NCI-H1417 (cell line): ENCODE measurements around the gene FARP1.
A peak's percentile ranks its signal among the peaks of the same experiment; 100 is the strongest.

ENCODE experiments used
- DNase-seq, 3 experiments: peaks; one replicate each; lab custom pipeline; 2025; lab: John Stamatoyannopoulos, UW

The FARP1 gene

DNA sequence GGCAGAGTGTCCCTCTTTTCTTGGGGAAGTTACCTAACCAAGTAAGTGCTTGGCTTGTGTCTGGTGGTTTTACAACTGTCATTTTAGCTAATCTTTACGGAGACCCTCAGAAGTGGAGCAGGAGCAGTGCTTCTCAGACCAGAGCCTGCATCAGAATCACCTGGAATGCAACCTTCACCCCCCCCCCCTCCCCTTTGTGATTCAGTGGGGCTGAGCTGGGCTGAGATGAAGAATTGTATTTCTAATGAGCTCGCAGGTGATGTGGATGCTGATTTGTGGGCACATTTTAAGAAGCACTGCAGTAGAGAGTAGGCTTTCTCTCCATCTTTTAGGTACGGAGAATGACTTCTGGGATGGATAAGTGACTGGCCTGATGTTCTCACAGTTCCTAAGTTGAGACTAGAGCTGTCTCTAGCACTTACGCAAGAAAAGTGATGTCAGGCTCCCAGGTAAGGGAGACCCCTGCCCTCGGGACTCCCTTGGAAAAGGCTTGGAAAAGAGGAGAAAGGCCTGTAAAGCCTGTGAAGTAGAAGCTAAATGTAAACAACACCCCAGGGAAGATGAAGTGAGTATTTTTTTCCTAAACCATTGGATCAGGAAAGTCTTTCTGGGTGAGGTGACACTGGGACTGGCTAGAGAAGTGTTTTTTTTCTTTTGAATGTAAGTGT is 57.5 kb downstream of the FARP1 start:
- peak in 1 of 3 experiments; percentile 41 for DNase-seq

DNA sequence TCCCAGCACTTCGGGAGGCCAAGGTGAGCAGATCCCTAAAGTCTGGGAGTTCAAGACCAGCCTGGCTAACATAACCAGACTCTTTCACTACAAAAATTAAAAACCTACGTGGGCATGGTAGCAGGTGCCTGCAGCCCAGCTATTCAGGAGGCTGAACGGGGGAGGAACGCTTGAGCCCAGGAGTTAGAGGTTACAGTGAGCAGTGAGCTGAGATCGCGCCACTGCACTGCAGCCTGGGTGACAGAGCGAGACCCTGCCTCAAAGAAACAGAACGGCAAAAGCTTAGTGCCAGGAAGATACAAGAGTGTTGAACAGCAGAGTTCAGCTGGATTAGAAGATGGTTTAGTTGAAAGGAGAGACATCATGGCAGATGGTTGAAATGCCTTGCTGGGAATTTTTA is 58.3 kb downstream of the FARP1 start:
- DNase-seq: no peak

DNA sequence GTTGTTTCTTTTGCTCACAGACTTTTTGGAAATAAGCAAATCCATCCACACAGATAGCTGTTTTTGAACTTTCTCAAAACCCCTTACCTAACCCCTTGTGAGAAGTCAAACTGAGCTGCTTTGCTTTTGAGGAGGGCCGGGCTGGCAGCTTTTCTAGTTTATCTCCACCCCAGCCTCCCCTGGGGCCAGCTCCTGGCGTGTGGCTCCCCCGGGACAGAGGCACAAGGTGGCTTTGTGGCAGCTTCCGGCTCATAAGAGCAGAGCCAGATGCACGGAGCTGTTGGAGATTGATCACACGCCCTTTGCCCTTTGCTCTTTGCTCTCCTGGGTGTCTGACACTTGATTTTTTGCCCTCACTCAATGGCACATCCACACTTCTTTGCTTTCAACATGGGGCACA is 59.1 kb downstream of the FARP1 start:
- DNase-seq: no peak

DNA sequence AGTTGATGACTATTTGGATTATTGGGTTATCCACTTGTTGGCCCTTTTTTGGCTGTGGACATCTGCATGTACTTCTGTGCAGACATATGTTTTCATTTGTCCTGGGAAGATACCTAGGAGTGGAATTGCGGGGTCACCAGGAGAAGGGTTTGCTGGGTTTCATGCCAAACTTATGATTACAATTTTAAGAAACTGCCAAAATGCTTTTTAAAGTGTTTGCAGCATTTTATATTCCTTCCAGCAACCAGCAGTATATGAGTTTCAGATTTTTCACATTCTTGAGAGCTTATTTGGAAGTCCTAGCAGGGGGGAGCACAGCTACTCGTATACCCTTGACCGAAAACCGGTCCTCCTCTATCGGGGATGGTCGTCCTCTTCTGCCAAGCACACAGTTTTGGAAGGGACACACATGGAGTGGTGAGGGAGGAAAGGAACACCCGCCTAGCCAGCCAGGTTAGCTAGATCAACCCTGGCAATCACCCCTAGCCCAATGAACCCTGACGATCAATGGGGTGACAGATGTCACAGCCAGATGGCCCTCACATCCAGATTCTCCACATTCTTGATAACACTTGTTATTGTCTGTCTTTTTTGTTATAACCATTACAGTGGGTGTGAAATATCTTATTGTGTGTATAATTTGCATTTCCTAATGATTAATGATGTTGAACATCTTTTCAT is 60.9 kb downstream of the FARP1 start:
- no peak for DNase-seq

DNA sequence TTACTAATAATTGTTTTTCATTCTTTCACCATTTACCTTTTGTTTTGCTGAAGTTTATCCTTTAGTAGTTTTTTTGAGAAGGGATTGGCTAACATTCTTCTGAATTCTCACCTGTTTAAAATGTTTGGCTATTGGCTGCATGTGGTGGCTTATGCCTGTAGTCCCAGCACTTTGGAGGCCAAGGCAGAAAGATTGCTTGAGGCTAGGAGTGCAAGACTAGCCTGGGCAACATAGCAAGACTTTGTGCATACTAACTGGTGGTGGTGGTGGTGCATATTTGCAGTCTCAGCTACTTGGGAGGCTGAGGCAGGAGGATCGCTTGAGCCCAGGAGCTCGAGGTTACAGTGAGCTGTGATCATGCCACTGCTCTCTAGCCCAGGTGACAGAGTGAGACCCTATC is 61.7 kb downstream of the FARP1 start:
- DNase-seq: no peak

DNA sequence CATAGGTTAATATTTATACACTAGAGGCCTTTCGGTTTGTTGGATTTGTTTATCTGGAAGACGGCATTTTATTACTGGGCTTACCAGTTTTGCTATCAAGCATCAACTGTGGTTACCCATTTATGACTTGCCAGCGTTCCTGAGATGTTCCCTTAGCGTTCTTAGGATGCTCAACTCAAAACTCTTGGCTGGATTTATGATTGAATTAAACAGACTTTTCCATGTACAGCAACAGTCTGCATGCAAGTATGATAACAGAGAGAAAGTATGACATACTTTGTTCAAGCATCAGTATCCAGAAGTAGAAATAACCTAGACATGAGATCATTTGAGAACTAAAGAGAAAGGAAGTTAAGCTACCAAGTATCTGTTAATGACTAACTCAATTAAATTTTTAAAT is 64.1 kb downstream of the FARP1 start:
- no peak for DNase-seq

DNA sequence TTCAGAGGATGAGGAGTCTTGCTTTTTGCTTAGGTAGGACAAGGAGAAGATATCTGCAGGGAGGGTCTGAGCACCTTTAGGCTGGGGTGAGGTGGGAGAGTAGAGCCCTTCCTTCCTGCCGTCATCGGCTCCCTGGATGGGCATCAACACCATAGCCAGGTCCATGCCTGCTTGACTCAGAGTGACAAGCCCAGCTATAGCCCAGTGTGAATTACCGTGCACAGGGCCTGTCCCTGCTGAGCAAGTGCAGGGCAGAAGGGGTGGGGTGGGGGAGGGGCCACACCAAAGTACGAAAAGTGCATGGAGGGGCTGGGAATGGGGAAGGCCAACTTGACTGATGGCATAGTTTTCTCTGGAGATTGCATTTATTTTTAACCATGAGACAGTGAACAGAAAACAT is 64.5 kb downstream of the FARP1 start:
- no peak for DNase-seq

DNA sequence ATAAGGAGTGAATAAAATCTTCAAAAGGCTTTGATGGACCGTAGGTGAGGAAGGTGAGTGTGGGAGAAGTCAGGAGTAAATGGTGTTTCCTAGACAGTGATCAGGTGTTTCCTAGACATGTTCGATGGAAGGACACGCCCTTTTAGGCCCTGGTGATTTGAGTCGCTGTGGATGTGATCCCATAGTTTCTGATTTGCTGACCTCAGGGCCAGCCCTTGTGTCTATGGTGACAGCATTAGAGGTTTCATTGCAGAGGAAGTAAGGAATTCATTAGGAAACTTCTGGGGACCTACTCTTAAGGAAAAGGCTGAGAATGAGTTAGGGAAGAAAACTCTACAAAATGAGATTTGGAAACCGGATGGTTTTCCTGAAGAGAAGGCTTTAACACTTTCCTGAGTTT is 65.7 kb downstream of the FARP1 start:
- no peak for DNase-seq

DNA sequence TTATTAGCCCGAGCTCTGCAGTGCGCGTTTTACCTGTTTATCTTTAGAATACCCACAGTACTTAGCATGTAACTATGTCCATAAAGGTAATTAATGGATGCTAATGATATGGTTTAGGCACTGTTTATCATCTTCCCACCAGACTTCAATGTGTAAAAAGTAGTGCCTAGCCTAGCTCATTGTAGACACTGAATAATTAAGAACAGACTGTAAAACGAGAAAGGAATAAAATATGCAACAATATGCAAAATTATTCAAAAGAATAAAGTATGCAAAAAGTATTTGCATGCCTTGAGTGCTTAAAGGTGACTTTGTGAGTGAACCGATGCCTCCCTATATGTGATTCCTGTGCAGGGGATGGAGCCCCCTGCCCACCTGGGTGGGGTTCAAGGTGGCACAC is 69.9 kb downstream of the FARP1 start:
- DNase-seq: peak in 1 of 3 experiments; percentile 78

DNA sequence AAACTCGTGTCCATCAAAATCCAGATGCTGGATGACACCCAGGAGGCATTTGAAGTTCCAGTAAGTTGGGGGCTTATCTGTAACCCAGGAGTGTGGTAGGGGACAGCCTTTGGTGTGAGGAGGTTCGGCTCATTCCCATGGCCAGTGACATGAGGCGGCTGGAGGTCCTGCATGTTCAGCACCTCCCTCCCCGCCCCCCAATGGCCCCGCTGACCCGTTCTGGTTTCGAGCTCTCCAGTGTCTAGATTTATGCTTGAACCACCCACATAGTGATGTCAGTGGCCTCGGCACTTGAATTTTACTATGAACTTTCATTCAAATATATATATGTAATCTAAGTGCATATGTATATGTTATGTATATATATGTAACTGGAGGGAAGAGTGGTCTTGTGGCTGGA is 70.5 kb downstream of the FARP1 start:
- DNase-seq: no peak

DNA sequence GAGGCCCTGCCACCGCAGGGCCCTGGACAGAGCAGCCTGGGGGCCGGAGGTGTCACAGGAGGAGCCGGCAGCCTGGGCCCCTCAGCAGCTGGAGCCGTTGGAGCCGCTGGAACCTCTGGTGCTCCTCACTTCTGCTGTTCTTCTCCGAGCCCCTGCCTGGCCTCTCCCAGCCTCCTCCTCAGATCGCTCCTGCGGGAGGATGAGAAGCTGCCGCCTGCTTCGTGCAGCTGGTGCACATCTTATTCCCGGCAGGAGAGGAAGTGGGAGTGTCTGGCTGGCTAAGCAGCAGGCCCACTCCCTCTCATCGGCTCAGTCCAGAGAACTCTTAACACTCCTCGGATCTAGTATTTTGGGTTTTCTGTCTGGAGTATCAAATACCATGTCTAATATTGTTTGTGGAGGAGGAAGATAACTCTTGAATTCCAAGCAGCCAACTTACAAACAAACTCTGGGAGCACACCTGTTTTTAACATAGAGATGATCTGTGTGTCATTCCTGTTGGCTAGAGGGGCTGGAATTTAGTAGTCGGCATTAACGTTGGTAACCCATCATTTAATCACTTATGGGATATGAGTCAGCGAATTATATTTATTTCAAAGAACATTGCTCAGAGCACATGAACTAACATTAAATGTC is 71.2 kb downstream of the FARP1 start:
- DNase-seq: peak in 2 of 3 experiments; percentile 33 to 56

DNA sequence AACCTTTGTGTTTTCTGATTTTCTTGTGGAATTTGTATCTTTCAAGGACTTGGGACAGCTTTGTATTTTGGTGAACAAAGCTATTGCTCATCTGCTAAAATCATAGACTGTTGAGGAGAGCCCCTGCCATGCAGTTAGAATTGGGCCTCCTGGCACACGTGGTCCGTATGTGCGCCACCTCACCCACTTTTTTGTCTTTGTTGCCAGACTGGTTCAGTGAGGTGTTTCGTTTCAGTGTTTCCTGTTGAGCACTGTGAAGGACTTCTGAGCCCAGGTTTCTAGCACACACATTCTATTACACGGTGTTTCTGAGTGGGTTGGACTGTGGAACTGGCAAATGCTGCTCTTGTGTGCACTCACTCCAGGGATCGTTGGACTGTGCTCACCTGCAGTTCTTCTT is 71.8 kb downstream of the FARP1 start:
- peak in 2 of 3 experiments; percentile 33 to 71 for DNase-seq

DNA sequence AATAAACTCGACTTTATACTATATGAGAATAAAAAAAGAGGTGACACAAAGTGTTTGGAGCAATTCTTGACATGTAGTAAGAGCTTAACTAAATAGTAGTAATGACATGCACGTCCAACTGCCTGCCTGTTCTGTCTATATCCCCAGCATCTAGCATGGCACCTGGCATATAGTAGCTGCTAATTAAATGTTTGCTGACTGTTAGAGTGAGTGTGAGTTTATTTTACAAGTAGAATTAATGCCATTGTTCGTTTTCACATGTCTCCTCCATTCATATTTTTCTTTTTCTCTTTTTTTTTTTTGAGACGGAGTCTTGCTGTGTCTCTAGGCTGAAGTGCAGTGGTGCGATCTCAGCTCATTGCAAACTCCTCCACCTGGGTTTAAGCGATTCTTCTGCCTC is 72.6 kb downstream of the FARP1 start:
- DNase-seq: no peak

DNA sequence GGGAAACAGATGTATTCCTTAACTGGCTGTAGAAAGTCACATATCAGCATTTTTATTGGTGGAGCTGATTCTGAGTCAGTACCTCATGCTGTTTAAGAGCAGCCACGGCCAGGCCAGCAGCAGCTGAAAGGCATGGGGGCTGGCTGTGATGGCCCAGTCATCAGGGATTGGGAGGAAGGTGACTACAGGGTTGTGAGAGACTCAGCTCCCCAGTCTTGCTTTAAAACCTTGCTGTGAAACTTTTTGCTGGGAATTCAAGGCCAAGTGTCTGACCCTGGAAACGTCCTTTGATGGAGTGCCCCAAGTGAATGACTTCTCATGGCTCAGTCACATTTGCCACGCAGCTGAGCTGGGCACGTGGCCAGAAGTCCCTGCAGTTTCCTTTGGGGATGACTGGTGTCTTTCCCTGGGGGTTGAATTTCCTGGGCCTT is 73.3 kb downstream of the FARP1 start:
- DNase-seq: peak; percentile 30 to 61 (median 43)

DNA sequence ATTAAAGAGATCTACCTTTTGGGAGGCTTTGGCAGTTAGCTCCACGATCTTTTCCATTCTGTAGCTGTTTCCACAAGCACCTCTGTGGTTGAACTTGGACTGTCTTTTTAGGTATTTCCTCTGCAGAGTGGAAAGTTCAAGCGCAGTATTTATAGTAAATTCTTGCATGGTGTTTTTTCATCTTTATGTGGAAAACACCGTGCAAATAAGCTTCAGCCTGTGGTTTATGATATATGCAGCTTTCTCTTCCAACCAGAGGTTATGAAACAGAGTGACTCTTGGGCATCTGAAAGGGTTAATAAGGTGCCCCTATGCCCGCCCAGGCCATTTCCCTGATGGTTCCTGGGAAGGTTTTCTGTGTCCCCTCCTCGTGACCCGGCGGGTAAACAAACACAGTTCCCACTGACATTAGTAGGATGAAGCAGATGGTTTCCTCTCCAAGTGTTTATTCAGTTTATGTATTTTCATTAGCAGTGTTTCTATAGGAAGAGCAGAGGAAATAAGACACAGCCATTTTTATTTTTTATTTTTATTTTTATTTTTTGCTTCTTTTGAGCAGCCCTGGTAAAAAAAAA is 73.9 kb downstream of the FARP1 start:
- peak in 2 of 3 experiments; percentile 40 to 79 for DNase-seq

DNA sequence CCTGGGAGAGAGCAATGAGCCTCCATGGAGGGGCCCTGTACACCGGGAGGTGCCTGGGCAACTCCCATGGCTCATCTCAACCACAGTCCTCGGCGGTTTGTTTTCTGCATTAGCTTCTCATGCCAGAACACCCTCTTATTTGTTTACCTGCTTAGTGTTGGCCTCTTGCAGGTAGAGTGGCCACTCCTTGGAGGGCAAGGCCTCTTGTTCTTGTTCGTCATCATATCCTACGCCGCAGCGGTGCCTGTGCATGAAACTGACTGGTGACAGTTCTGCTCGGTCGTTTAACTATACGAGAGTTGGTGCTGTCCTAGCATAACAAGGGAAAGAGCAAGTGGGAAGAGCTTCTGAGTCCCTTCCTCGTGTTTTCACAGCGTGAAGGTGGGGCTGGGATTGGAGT is 74.7 kb downstream of the FARP1 start:
- peak in 2 of 3 experiments; percentile 60 to 84 for DNase-seq

DNA sequence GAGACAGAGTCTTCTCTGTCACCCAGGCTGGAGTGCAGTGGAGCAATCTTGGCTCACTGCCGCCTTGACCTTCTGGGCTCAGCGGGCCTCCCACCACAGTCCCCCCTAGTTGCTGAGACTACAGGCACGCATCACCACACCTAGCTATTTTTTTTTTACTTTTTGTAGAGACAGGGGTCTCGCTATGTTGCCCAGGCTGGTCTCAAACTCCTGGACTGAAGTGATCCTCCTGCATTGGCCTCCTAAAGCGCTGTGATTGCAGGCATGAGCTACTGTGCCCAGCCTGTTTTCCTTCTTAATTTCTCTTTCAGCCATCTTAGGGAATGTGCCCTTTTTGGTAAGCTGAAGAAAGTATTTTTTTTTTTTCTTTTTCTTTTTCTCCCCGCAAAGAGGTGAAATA is 76.8 kb downstream of the FARP1 start:
- no peak for DNase-seq

DNA sequence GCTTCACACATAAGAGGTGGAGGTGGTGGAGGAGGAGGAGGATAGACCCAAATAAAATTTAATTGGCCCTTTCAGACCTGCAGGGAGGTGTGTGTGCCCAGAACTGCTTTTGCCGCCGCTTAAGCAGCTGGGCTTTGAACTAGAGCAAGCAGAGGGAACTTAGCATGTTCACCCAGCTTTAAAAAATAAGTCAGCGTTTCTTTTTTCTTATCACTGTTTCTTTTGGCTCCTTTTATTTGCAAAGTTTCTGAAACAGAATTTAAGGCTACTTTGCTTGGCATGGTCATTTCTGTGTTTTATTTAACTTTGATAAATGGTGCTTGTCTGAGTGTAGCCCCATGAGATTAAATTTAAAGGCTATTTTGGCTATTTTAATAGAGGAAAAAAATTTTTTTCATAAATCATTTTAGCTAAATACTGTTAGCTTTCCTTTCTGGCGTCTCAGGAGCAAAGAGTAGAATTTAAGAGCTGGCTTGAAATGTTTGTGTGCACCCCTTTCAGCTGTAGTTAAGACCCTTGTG is 77.4 kb downstream of the FARP1 start:
- DNase-seq: no peak

DNA sequence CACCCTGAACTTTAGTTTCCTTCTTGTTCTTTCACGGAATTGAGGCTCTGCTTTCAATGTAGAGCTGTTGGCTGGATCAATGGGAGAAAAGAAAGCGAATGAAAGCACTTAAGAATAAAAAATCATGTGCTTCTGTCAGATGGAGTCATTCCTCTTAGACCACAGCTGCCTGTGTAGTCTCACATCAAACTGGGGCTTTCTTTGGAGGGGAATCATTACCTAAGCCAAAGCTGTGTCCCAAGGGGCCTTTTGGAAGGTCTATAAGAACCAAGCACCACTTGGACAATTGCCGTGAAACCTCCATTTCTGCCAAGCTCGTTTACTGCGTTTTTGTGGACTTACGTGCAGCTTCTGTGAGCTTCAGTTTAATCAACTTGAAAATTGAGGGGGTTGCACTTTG is 78.3 kb downstream of the FARP1 start:
- peak in 1 of 3 experiments; percentile 99 for DNase-seq

DNA sequence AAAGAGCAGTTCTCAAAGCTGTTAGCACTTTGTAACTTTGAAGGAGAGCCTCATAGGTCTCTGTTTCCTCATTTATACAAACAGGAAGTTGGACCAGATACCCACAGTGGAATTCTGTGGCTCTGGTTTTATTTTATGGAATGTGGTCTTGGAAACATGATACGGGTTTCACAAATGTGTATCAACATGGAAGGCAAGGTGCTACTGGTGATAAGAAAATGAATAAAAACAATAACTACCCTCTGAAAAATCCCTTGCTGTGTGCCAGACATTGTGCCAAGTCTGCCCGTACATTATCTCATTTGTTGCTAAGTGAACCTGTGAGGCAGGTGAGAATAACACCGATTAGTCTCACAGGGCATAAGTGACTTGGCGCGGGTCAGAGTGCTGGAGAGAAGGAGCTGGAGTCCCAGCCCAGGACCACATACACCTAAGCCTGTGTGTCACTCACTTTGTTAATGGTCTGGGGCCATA is 79.2 kb downstream of the FARP1 start:
- DNase-seq: peak in 1 of 3 experiments; percentile 38

DNA sequence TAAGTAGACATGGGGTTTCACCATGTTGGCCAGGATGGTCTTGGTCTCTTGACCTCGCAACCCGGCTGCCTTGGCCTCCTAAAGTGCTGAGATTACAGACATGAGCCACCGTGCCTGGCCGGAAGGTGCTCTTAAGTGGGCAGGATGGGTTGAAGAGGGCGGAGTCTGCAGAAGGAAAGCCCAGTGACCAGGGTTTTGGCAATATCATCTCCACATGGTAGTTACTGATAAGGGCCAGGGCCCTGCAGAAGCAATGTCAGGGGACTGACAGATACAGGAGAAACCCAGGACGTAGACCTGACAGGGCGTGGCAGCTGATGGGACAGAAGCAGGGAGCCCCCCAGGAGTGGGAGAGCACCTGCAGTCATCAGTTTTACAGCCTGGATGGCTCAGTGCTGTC is 79.9 kb downstream of the FARP1 start:
- no peak for DNase-seq

DNA sequence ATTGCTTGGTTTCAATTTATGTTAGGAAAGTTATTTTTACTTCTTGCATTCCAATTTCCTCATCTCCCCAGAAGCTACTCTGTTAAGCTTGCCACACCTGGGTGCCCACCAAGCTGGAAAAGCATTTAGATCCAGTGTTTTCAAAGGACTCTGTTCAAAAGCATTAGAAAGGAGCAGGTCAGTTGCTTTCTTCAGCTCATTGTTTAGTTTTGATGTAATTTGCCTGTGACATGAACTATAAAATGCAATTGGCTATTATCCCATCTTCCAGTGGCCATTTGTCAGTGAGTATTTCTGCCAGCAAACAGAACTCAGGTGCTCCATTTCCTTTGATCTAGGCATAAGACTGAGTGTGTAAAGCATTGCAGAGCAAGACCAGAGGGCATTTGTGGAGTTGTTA is 80.8 kb downstream of the FARP1 start:
- peak in 1 of 3 experiments; percentile 63 for DNase-seq

DNA sequence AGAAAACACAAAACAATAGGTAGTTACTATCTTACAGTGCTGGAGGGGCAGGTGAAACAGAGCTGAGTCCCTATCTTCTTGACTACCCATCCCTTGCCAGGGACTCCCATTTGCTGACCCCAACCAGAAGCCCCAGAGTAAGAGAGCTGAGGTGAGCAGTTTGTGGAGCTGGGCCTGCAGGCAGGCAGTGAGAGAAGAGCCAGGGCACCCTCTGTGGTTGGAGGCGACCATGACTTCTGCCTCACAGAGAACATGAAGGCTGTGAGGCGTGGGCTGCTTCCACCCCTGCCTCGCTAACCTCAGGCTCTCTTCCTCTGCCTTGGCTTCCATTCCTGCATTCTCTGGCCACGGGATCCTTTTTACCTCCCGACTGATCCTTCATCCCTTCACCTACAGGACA is 81.7 kb downstream of the FARP1 start:
- DNase-seq: no peak
